Keratinocyte (primary cell): ENCODE data around the gene SYMPK. TPM values are rescaled to one million over a fixed set of nuclear protein-coding genes. Genes with fewer than 3 reads are reported as not detected.

Experiments
- DNase-seq: peaks from one replicate; pipeline ENCODE4 v3.0.0-alpha.2; 2011; ENCODE audit warnings: low read depth, missing footprints, low spot score
- FAIRE-seq: peaks from 2 replicates; lab custom pipeline; 2011; peaks lifted over from hg19 to GRCh38; lab: Jason Lieb, UNC
- H2AFZ ChIP-seq: 2 replicates; pipeline ENCODE4 v1.6.0; 2012; ENCODE audit warnings: low read length, control low read depth, inconsistent platforms; ENCODE audit not compliant: control insufficient read depth
- H3K27ac ChIP-seq: 2 replicates; pipeline ENCODE4 v1.5.1; 2011; ENCODE audit warnings: low read length; ENCODE audit not compliant: control insufficient read depth, insufficient read depth
- H3K27me3 ChIP-seq: 3 replicates; pipeline ENCODE4 v1.6.0; 2011; ENCODE audit warnings: low read length; ENCODE audit not compliant: control insufficient read depth, insufficient read depth; ENCODE audit errors: extremely low read depth
- H3K36me3 ChIP-seq, 2 experiments: 2 replicates in 1 of 2; 3 replicates in 1 of 2; pipeline ENCODE4 v1.5.1; 2011; ENCODE audit warnings: low read length in 2 of 2, mild to moderate bottlenecking in 1 of 2; ENCODE audit not compliant: control insufficient read depth in 2 of 2, insufficient read depth in 2 of 2; ENCODE audit errors: extremely low read depth in 1 of 2
- H3K4me1 ChIP-seq: 3 replicates; pipeline ENCODE4 v1.5.1; 2011; ENCODE audit warnings: low read length; ENCODE audit not compliant: control insufficient read depth, insufficient read depth; ENCODE audit errors: extremely low read depth
- H3K4me2 ChIP-seq: 3 replicates; pipeline ENCODE4 v1.6.0; 2011; ENCODE audit warnings: low read depth, low read length; ENCODE audit not compliant: control insufficient read depth, insufficient read depth; ENCODE audit errors: extremely low read depth
- H3K4me3 ChIP-seq, 3 experiments: fragments of 200-600 bp in 1 of 3; sonication (generic) in 1 of 3; 2 replicates in 2 of 3; 3 replicates in 1 of 3; pipeline ENCODE4 v1.5.1; 2011 to 2016; ENCODE audit warnings: low read length in 3 of 3, mild to moderate bottlenecking in 3 of 3, control low read depth in 2 of 3, inconsistent platforms in 1 of 3, low read depth in 1 of 3, mixed read lengths in 1 of 3, mixed run types in 1 of 3, moderate library complexity in 1 of 3; ENCODE audit not compliant: control insufficient read depth in 2 of 3, insufficient read depth in 2 of 3; ENCODE audit errors: extremely low read depth in 1 of 3
- H3K79me2 ChIP-seq: 2 replicates; pipeline ENCODE4 v1.6.0; 2012; ENCODE audit warnings: low read length; ENCODE audit not compliant: control insufficient read depth, insufficient read depth
- H3K9ac ChIP-seq: 3 replicates; pipeline ENCODE4 v1.6.0; 2011; ENCODE audit warnings: low read length; ENCODE audit not compliant: control insufficient read depth, insufficient read depth; ENCODE audit errors: extremely low read depth
- H3K9me1 ChIP-seq: 3 replicates; pipeline ENCODE4 v1.6.0; 2011; ENCODE audit warnings: low read length; ENCODE audit not compliant: control insufficient read depth, insufficient read depth; ENCODE audit errors: extremely low read depth
- H3K9me3 ChIP-seq: 2 replicates; pipeline ENCODE4 v1.5.1; 2012; ENCODE audit warnings: low read depth, low read length; ENCODE audit not compliant: control insufficient read depth
- H4K20me1 ChIP-seq: 3 replicates; pipeline ENCODE4 v1.6.0; 2011; ENCODE audit warnings: low read length; ENCODE audit not compliant: control insufficient read depth, insufficient read depth; ENCODE audit errors: extremely low read depth
- EZH2 ChIP-seq: IDR thresholded peaks from one replicate; pipeline ENCODE4 v1.6.1; 2012; ENCODE audit warnings: inconsistent platforms, mild to moderate bottlenecking, low read length, moderate library complexity
- dilution Hi-C: fragments of 300-500 bp; cut with MboI; formaldehyde crosslinking; loops from one replicate; pipeline ENCODE4 v1.7.0; 2020; ENCODE audit warnings: low sequenced_read_pairs; ENCODE audit not compliant: extremely low pct_ligation_motif_present
- polyA minus RNA-seq, 3 experiments: library from RNA; depleted of rRNA, polyadenylated mRNA; stranded (reverse); fragments of >200 nt; gene quantifications; 1 replicate in 1 of 3; 2 replicates in 1 of 3; 3 replicates in 1 of 3; pipeline ENCODE4 v1.2.3, GENCODE V29; 2011
- polyA plus RNA-seq, 5 experiments: library from polyadenylated mRNA; depleted of rRNA in 3 of 5; stranded (reverse) in 3 of 5; stranded (forward) in 1 of 5; unstranded in 1 of 5; fragments of >200 nt; gene quantifications; 1 replicate in 1 of 5; 2 replicates in 3 of 5; 3 replicates in 1 of 5; pipeline versions ENCODE4 v1.2.1 to v1.2.3, GENCODE V29; 2011 to 2012; ENCODE audit warnings: missing spikeins in 2 of 5, low read depth in 1 of 5, low replicate concordance in 1 of 5
- TF ChIP-seq, protein P1 (sequence below), 3 experiments: IDR thresholded peaks in 1 of 3; conservative IDR thresholded peaks in 1 of 3; optimal IDR thresholded peaks in 1 of 3; 2 replicates in 2 of 3; 3 replicates in 1 of 3; pipeline versions ENCODE3 to v1.5.1; 2011; ENCODE audit warnings: low read length in 3 of 3, mild to moderate bottlenecking in 3 of 3, moderate library complexity in 2 of 3, control low read depth in 1 of 3, inconsistent platforms in 1 of 3; ENCODE audit not compliant: insufficient read depth in 2 of 3; ENCODE audit errors: extremely low read depth in 1 of 3

The SYMPK gene
- 43.8 to 63.2 TPM (median 56.0 TPM) in 3 replicates for polyA plus RNA-seq
- polyA plus RNA-seq (2011; ENCODE audit: low read depth), result 51.1 TPM
- polyA plus RNA-seq (2011; cell fraction: cytosol; rRNA removed), result 43.6 and 48.5 TPM in 2 replicates
- 105 and 128 TPM in 2 replicates for polyA plus RNA-seq (2011; cell fraction: nucleus; rRNA removed)
- polyA plus RNA-seq (2012; ENCODE audit: low replicate concordance), result 29.5 and 45.4 TPM in 2 replicates
- polyA minus RNA-seq, result 82.5 to 138 TPM (median 95.2 TPM) in 3 replicates
- 75.6 TPM for polyA minus RNA-seq (2011; cell fraction: cytosol; rRNA and poly(A)+ RNA removed)
- 44.7 and 61.0 TPM in 2 replicates for polyA minus RNA-seq (2011; cell fraction: nucleus; rRNA and poly(A)+ RNA removed)

DNA sequence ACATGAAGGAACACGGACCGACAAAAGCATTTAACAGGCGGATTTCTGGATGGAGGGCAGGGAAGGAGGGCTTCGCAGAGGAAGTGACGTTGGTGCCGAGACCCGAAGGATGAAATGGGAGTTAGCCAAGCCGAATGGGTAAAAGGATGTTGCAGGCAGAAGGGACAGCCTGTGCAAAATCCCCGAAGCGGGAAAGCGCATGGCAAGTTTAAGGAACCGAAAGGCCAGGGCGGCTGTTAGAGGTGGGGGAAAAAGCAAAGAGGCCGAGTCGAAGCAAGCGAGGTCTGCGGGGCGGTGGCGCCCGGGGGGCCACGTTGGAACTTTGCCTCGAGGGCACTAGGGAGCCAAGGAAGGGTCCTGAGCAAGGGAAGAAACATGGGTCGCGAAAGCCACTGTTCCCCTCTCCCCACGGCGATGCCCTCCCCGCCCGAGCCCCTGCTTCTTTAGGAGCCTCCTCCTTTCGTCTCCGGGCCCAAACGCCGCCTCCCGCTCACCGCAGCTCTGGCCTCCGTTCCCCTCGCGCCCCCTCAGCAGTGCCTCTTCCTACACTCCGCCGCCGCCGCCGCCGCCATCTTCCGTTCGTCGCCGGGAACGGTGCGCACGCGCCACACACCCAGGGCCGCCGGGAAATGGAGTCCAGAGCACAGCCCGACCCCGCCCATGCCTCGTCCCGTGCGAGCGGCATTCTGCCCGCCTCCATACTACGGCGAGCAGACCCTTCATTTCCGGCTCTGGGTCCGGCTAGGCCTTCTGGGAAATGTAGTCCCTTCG, at the start of gene SYMPK:
Gene SYMPK, minus strand, starts transcription at position 584 of the 771 bp plus-strand sequence. CDS start 8,652 bp downstream, outside the sequence.
- DNase-seq (peak; percentile 82), FAIRE-seq (peak; percentile 83)
- no peak for TF ChIP-seq EZH2
- TF ChIP-seq, protein P1, sequence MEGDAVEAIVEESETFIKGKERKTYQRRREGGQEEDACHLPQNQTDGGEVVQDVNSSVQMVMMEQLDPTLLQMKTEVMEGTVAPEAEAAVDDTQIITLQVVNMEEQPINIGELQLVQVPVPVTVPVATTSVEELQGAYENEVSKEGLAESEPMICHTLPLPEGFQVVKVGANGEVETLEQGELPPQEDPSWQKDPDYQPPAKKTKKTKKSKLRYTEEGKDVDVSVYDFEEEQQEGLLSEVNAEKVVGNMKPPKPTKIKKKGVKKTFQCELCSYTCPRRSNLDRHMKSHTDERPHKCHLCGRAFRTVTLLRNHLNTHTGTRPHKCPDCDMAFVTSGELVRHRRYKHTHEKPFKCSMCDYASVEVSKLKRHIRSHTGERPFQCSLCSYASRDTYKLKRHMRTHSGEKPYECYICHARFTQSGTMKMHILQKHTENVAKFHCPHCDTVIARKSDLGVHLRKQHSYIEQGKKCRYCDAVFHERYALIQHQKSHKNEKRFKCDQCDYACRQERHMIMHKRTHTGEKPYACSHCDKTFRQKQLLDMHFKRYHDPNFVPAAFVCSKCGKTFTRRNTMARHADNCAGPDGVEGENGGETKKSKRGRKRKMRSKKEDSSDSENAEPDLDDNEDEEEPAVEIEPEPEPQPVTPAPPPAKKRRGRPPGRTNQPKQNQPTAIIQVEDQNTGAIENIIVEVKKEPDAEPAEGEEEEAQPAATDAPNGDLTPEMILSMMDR (optimal IDR thresholded peaks at IDR 0.05 in 1 of 3, IDR thresholded peaks at IDR 0.05 in 1 of 3, conservative IDR thresholded peaks at IDR 0.05 in 1 of 3; ENCODE audit: extremely low read depth in 1 of 3, insufficient read depth in 2 of 3, low read length in 3 of 3), result no peak
- Histone ChIP-seq H2AFZ (peak within 1 kb of the TSS; percentile 97), H3K79me2 (peaks cover 37% of the 10 kb centered on the region), H3K36me3 (peaks cover 7 to 8% of the 10 kb centered on the region in 2 experiments), H3K4me3 (peak within 1 kb of the TSS; percentile 76 to 100 (median 94)), H3K4me2 (peak within 1 kb of the TSS; percentile 95), H4K20me1 (no peaks in the 10 kb centered on the region), H3K9me1 (no peaks in the 10 kb centered on the region), H3K27ac (peak within 1 kb of the TSS; percentile 80), H3K9ac (peak within 1 kb of the TSS; percentile 91), H3K9me3 (no peaks in the 10 kb centered on the region), H3K4me1 (peaks cover 10% of the 10 kb centered on the region), H3K27me3 (peaks cover 37% of the 10 kb centered on the region)
- dilution Hi-C loops, result no loop called here

DNA sequence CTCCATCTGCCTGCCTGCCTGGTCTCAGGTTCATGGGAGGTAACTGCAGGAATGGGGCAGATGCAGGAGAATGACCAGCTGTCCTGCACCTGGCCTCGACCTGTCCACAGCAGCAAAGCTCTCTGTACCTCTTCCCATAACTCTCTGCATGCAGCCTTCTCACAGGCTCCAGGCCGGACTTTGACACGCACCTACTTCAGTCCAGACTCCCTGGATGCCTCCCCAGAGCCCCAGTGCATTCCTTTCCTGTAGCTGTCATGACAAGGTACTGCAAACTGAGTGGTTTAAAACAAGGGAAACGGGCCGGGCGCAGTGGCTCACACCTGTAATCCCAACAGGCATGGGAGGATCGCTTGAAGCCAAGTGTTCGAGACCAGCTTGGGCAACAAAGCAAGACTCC, 48.3 kb upstream of the SYMPK start:
- FAIRE-seq (no peak), DNase-seq (no peak)
- Histone ChIP-seq H3K79me2 (no peaks in the 10 kb centered on the region), H3K4me2 (no peak overlapping the region), H3K4me3 (no peak overlapping the region), H4K20me1 (no peaks in the 10 kb centered on the region), H3K27ac (no peak overlapping the region), H3K27me3 (peaks cover 6% of the 10 kb centered on the region), H3K9me3 (no peaks in the 10 kb centered on the region), H3K9me1 (no peaks in the 10 kb centered on the region), H3K4me1 (no peaks in the 10 kb centered on the region), H3K9ac (no peak overlapping the region), H2AFZ (no peak overlapping the region), H3K36me3 (no peaks in the 10 kb centered on the region)
- dilution Hi-C loops, result no loop called here
- TF ChIP-seq, protein P1 (optimal IDR thresholded peaks at IDR 0.05 in 1 of 3, IDR thresholded peaks at IDR 0.05 in 1 of 3, conservative IDR thresholded peaks at IDR 0.05 in 1 of 3; ENCODE audit: extremely low read depth in 1 of 3, insufficient read depth in 2 of 3, low read length in 3 of 3), result no peak
- TF ChIP-seq EZH2, result no peak
